MM.1S (cell line): ENCODE results near the gene SLA2.

ENCODE experiments used
- CTCF ChIP-seq: fragments of 300-600 bp; sonication (generic); IDR thresholded peaks from 2 replicates; pipeline ENCODE4 v1.5.1; 2016; ENCODE audit warnings: antibody characterized with exemption, low read length, mixed read lengths
- EZH2 ChIP-seq: fragments of 300-600 bp; sonication (generic); optimal IDR thresholded peaks from 2 replicates; pipeline ENCODE3; 2017; ENCODE audit warnings: low read depth, mild to moderate bottlenecking, antibody characterized with exemption, low read length, mixed read lengths
- EZH2phosphoT487 ChIP-seq: fragments of 300-600 bp; sonication (generic); IDR thresholded peaks from 2 replicates; pipeline ENCODE4 v1.6.1; 2018; ENCODE audit warnings: antibody characterized with exemption, low read length

- TF ChIP-seq CTCF (no peak), EZH2phosphoT487 (no peak), EZH2 (no peak)
These were observed 25.1 kb downstream of the SLA2 start for GRCh38 chr20:36620917-36621316.
